Neural progenitor cell (in vitro differentiated cells): ENCODE data around the gene SHPK.

Experiments
- EZH2phosphoT487 ChIP-seq: fragments of 200-600 bp; sonication (generic); IDR thresholded peaks from 2 replicates; pipeline ENCODE4 v1.6.1; 2017; ENCODE audit warnings: antibody characterized with exemption
- TF ChIP-seq, protein P1 (sequence below): fragments of 200-600 bp; sonication (generic); IDR thresholded peaks from 2 replicates; pipeline ENCODE4 v1.5.1; 2017; ENCODE audit warnings: antibody characterized with exemption, mild to moderate bottlenecking

DNA sequence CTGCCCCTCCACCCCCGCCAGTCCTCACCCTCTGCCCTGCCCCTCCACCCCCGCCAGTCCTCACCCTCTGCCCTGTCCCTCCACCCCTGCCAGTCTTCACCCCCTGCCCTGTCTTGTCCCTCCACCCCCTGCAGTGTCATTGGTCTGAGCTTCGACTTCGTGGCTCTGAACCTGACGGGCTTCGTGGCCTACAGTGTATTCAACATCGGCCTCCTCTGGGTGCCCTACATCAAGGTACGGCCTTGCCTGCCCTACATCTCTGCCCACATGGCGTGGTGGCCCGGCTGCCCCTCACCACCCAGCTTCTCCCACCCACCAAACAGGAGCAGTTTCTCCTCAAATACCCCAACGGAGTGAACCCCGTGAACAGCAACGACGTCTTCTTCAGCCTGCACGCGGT, 20.3 kb upstream of the SHPK start:
- TF ChIP-seq, protein P1, sequence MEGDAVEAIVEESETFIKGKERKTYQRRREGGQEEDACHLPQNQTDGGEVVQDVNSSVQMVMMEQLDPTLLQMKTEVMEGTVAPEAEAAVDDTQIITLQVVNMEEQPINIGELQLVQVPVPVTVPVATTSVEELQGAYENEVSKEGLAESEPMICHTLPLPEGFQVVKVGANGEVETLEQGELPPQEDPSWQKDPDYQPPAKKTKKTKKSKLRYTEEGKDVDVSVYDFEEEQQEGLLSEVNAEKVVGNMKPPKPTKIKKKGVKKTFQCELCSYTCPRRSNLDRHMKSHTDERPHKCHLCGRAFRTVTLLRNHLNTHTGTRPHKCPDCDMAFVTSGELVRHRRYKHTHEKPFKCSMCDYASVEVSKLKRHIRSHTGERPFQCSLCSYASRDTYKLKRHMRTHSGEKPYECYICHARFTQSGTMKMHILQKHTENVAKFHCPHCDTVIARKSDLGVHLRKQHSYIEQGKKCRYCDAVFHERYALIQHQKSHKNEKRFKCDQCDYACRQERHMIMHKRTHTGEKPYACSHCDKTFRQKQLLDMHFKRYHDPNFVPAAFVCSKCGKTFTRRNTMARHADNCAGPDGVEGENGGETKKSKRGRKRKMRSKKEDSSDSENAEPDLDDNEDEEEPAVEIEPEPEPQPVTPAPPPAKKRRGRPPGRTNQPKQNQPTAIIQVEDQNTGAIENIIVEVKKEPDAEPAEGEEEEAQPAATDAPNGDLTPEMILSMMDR, result no peak
- no peak for TF ChIP-seq EZH2phosphoT487
